ENCODE results near the gene RS1.

Gene RS1

GRCh38 chrX:18607966-18608365 lies 63.9 kb downstream of the RS1 start:
- H3K4me3 ChIP-seq (ENCODE audit: low read length): no peak overlapping the region
- H3K36me3 ChIP-seq (replicated peaks; ENCODE audit: low read depth, low read length): no peaks in the 10 kb centered on the region
- TF ChIP-seq EZH2phosphoT487 (IDR thresholded peaks at IDR 0.05; ENCODE audit: low read depth) (no peak), CTCF (IDR thresholded peaks at IDR 0.05; ENCODE audit: low read depth, low read length) (no peak)
- H3K27me3 ChIP-seq (ENCODE audit: low read depth, low read length): no peaks in the 10 kb centered on the region
- H3K79me2 ChIP-seq (ENCODE audit: low read length): no peaks in the 10 kb centered on the region
- H2AFZ ChIP-seq (ENCODE audit: low read depth, low read length): no peak overlapping the region
- H3K4me1 ChIP-seq (ENCODE audit: low read length): no peaks in the 10 kb centered on the region
- H3K9ac ChIP-seq (ENCODE audit: low read length): no peak overlapping the region
- no peak overlapping the region for H3K27ac ChIP-seq (ENCODE audit: low read length)
- no peaks in the 10 kb centered on the region for H3K9me3 ChIP-seq (ENCODE audit: insufficient read depth, low read length)
- H3K4me2 ChIP-seq (ENCODE audit: low read length): no peak overlapping the region
- H4K20me1 ChIP-seq (ENCODE audit: insufficient read depth, low read length): no peaks in the 10 kb centered on the region

GRCh38 chrX:18598413-18598812 lies 73.5 kb downstream of the RS1 start:
- TF ChIP-seq CTCF (IDR thresholded peaks at IDR 0.05; ENCODE audit: low read depth, low read length) (no peak), EZH2phosphoT487 (IDR thresholded peaks at IDR 0.05; ENCODE audit: low read depth) (no peak)
- H4K20me1 ChIP-seq (ENCODE audit: insufficient read depth, low read length): no peaks in the 10 kb centered on the region
- no peaks in the 10 kb centered on the region for H3K79me2 ChIP-seq (ENCODE audit: low read length)
- H3K9me3 ChIP-seq (ENCODE audit: insufficient read depth, low read length): no peaks in the 10 kb centered on the region
- H3K9ac ChIP-seq (ENCODE audit: low read length): no peak overlapping the region
- no peaks in the 10 kb centered on the region for H3K27me3 ChIP-seq (ENCODE audit: low read depth, low read length)
- H3K4me1 ChIP-seq (ENCODE audit: low read length): no peaks in the 10 kb centered on the region
- H2AFZ ChIP-seq (ENCODE audit: low read depth, low read length): no peak overlapping the region
- H3K4me2 ChIP-seq (ENCODE audit: low read length): no peak overlapping the region
- H3K36me3 ChIP-seq (replicated peaks; ENCODE audit: low read depth, low read length): no peaks in the 10 kb centered on the region
- no peak overlapping the region for H3K4me3 ChIP-seq (ENCODE audit: low read length)
- H3K27ac ChIP-seq (ENCODE audit: low read length): no peak overlapping the region

GRCh38 chrX:18596096-18596495 lies 75.8 kb downstream of the RS1 start:
- no peak overlapping the region for H3K9ac ChIP-seq (ENCODE audit: low read length)
- H3K27me3 ChIP-seq (ENCODE audit: low read depth, low read length): no peaks in the 10 kb centered on the region
- H2AFZ ChIP-seq (ENCODE audit: low read depth, low read length): no peak overlapping the region
- TF ChIP-seq EZH2phosphoT487 (IDR thresholded peaks at IDR 0.05; ENCODE audit: low read depth): no peak
- no peak for TF ChIP-seq CTCF (IDR thresholded peaks at IDR 0.05; ENCODE audit: low read depth, low read length)
- H3K27ac ChIP-seq (ENCODE audit: low read length): no peak overlapping the region
- no peaks in the 10 kb centered on the region for H3K9me3 ChIP-seq (ENCODE audit: insufficient read depth, low read length)
- no peaks in the 10 kb centered on the region for H4K20me1 ChIP-seq (ENCODE audit: insufficient read depth, low read length)
- no peak overlapping the region for H3K4me3 ChIP-seq (ENCODE audit: low read length)
- no peak overlapping the region for H3K4me2 ChIP-seq (ENCODE audit: low read length)
- no peaks in the 10 kb centered on the region for H3K4me1 ChIP-seq (ENCODE audit: low read length)
- no peaks in the 10 kb centered on the region for H3K36me3 ChIP-seq (replicated peaks; ENCODE audit: low read depth, low read length)
- H3K79me2 ChIP-seq (ENCODE audit: low read length): no peaks in the 10 kb centered on the region

GRCh38 chrX:18594079-18594478 lies 77.8 kb downstream of the RS1 start:
- Histone ChIP-seq H3K27me3 (ENCODE audit: low read depth, low read length) (no peaks in the 10 kb centered on the region), H3K4me3 (ENCODE audit: low read length) (no peak overlapping the region), H2AFZ (ENCODE audit: low read depth, low read length) (no peak overlapping the region), H3K9me3 (ENCODE audit: insufficient read depth, low read length) (no peaks in the 10 kb centered on the region), H3K79me2 (ENCODE audit: low read length) (no peaks in the 10 kb centered on the region), H3K4me1 (ENCODE audit: low read length) (no peaks in the 10 kb centered on the region), H3K9ac (ENCODE audit: low read length) (no peak overlapping the region), H4K20me1 (ENCODE audit: insufficient read depth, low read length) (no peaks in the 10 kb centered on the region), H3K4me2 (ENCODE audit: low read length) (no peak overlapping the region), H3K36me3 (replicated peaks; ENCODE audit: low read depth, low read length) (no peaks in the 10 kb centered on the region), H3K27ac (ENCODE audit: low read length) (no peak overlapping the region)
- TF ChIP-seq CTCF (IDR thresholded peaks at IDR 0.05; ENCODE audit: low read depth, low read length): no peak
- no peak for TF ChIP-seq EZH2phosphoT487 (IDR thresholded peaks at IDR 0.05; ENCODE audit: low read depth)
